Kidney epithelial cell (primary cell): Measurements from ENCODE around the gene SPI1. TPM values are rescaled to one million over a fixed set of nuclear protein-coding genes. Genes with fewer than 3 reads are reported as not detected.

Experiments used
- DNase-seq: peaks from one replicate; pipeline ENCODE4 v3.0.0-alpha.2; 2010; ENCODE audit warnings: low read depth
- H3K27me3 ChIP-seq: 2 replicates; pipeline ENCODE4 v1.6.0; 2011; ENCODE audit warnings: low read length; ENCODE audit not compliant: control insufficient read depth, insufficient read depth
- H3K36me3 ChIP-seq: 2 replicates; pipeline ENCODE4 v1.5.1; 2011; ENCODE audit warnings: low read length; ENCODE audit not compliant: control insufficient read depth, insufficient read depth
- H3K4me3 ChIP-seq: 2 replicates; pipeline ENCODE4 v1.5.1; 2011; ENCODE audit warnings: low read depth, mild to moderate bottlenecking, control low read depth, low read length
- CTCF ChIP-seq: IDR thresholded peaks from 2 replicates; pipeline ENCODE4 v1.5.1; 2011; ENCODE audit warnings: mild to moderate bottlenecking, moderate library complexity, low read length, control low read depth, inconsistent platforms; ENCODE audit not compliant: insufficient read depth, poor library complexity, severe bottlenecking
- total RNA-seq: library from RNA; depleted of rRNA; stranded (reverse); fragments of >200 nt; gene quantifications from 2 replicates; pipeline ENCODE4 v1.2.3, GENCODE V29; 2015

Gene SPI1
- total RNA-seq, 1 donor from 2014 or later = not detected

- no peaks in the 10 kb centered on the region for H3K36me3 ChIP-seq
- no peak for TF ChIP-seq CTCF
- no peak for DNase-seq
- peak overlapping the region; percentile 32 for H3K4me3 ChIP-seq
- H3K27me3 ChIP-seq = no peaks in the 10 kb centered on the region
Observed at GRCh38 chr11:47399860-47400767, 21.8 kb upstream of the SPI1 start.

GRCh38 chr11:47398551-47398950, 20.2 kb upstream of the SPI1 start:
- TF ChIP-seq CTCF = no peak
- H3K36me3 ChIP-seq = no peaks in the 10 kb centered on the region
- H3K27me3 ChIP-seq = no peaks in the 10 kb centered on the region
- H3K4me3 ChIP-seq = no peak overlapping the region
- DNase-seq = no peak

DNA sequence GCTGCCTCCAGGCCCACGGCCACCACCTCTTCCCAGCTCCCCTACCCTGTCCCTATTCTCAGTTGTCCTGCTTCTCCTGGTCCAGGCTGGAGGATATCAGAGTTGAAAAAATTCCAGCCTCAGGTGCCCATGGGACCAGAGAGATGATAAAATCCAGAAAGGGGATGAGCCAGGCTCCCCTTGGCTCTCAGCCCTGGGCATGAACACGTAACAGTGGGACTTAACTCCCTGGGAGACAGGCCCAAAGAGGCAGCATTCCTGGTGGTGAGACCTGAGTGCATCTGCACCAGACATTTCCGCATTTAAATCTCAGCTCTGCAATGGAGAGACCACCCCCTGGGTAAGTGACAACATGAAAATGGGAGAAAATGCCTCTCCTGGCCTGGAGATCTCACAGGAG, 19.7 kb upstream of the SPI1 start:
- DNase-seq = no peak

DNA sequence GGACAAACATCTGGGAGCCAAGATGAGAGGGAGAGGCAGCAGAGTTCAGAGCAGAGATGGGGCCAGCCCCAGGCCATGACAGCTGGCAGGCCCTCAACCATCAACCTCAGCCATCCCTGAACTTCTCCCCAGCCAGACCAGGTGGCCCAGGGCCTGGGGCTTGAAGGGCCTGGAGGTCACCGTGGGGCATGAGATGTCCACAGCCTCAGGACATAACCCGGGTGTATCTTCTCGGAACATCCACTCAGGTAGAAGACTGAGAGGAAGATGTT, 17.6 kb upstream of the SPI1 start:
- Histone ChIP-seq H3K4me3 (no peak overlapping the region), H3K27me3 (no peaks in the 10 kb centered on the region), H3K36me3 (no peaks in the 10 kb centered on the region)
- no peak for TF ChIP-seq CTCF
- no peak for DNase-seq

More for the DNA sequence above, 19.7 kb upstream of the SPI1 start:
- Histone ChIP-seq H3K4me3 (no peak overlapping the region), H3K27me3 (no peaks in the 10 kb centered on the region), H3K36me3 (no peaks in the 10 kb centered on the region)
- no peak for TF ChIP-seq CTCF

- DNase-seq = no peak
- H3K27me3 ChIP-seq = no peaks in the 10 kb centered on the region
- TF ChIP-seq CTCF = no peak
Observed at GRCh38 chr11:47395223-47396048, 17.1 kb upstream of the SPI1 start.

More at GRCh38 chr11:47395223-47396048, 17.1 kb upstream of the SPI1 start:
- Histone ChIP-seq H3K4me3 (no peak overlapping the region), H3K36me3 (no peaks in the 10 kb centered on the region)
